Mucosa of descending colon (tissue), 3 donors: ENCODE data around the gene EIF4EBP2. TPM values are rescaled to one million over a fixed set of nuclear protein-coding genes. Genes with fewer than 3 reads are reported as not detected.

Source experiments
- ATAC-seq: fragments of 200-7000 bp; cut with Tn5 transposase; one replicate; pipeline ENCODE4 v1.9.1; 2020; ENCODE audit warnings: mild to moderate bottlenecking, moderate library complexity
- DNase-seq, 3 donors: peaks; one replicate each; pipeline ENCODE4 v3.0.0-alpha.2; 2020
- H3K36me3 ChIP-seq: fragments of 200-600 bp; one replicate; pipeline ENCODE4 v1.8.0; 2021; ENCODE audit warnings: low read depth, mild to moderate bottlenecking
- H3K4me1 ChIP-seq: fragments of 200-600 bp; one replicate; pipeline ENCODE4 v1.8.0; 2021; ENCODE audit warnings: low read depth, mild to moderate bottlenecking
- H3K4me3 ChIP-seq: fragments of 200-600 bp; one replicate; pipeline ENCODE4 v1.8.0; 2021; ENCODE audit warnings: mild to moderate bottlenecking
- H3K9me3 ChIP-seq: fragments of 200-600 bp; one replicate; pipeline ENCODE4 v1.8.0; 2021; ENCODE audit warnings: mild to moderate bottlenecking
- CTCF ChIP-seq: fragments of 200-600 bp; IDR thresholded peaks from one replicate; pipeline ENCODE4 v1.8.0; 2022; ENCODE audit warnings: antibody characterized with exemption, mild to moderate bottlenecking
- intact Hi-C, 2 donors: fragments of 100-400 bp; cut with DNase I in 1 of 2; cut with micrococcal nuclease in 1 of 2; formaldehyde crosslinking; loops; one replicate each; pipeline versions ENCODE4 v1.11.0 to v1.11.1; 2022; cut with DNase I, micrococcal nuclease
- total RNA-seq, 3 donors: library from RNA; stranded (reverse); fragmentation: NEBNext Ultra II Directional in 2 of 3; extraction: Animal tissue kit (Norgen Biotek cat#: 25700) in 2 of 3; gene quantifications; one replicate each; pipeline versions ENCODE4 v1.2.1 to v1.2.4, GENCODE V29; 2021 to 2023
- donor health status: DM: no; HTN: no; CAD: no; lungs with moderate emphysema.
- donor health status: DM: no; HTN: no; CAD: no.
- donor health status: DM: no; HTN: yes; CAD: no.

EIF4EBP2 gene
- total RNA-seq, 3 donors from 2014 or later: 88.1 to 131 (median 105) TPM

- DNase-seq (no peak), ATAC-seq (no peak)
- Histone ChIP-seq H3K4me1 (no peaks in the 10 kb centered on the region), H3K36me3 (no peaks in the 10 kb centered on the region), H3K9me3 (no peaks in the 10 kb centered on the region), H3K4me3 (no peak overlapping the region)
- TF ChIP-seq CTCF: no peak
- intact Hi-C loops: loop anchor here in 1 of 2 donors (10.0 kb wide), 1 partner anchor 69 kb away; no protein-coding TSS in a partner anchor
Observed at GRCh38 chr10:70465832-70466231, 61.9 kb downstream of the EIF4EBP2 start.

- Histone ChIP-seq H3K36me3 (no peaks in the 10 kb centered on the region), H3K9me3 (no peaks in the 10 kb centered on the region), H3K4me1 (no peaks in the 10 kb centered on the region), H3K4me3 (no peak overlapping the region)
- intact Hi-C loops: loop anchor here in 1 of 2 donors (10.0 kb wide), 1 partner anchor 68 kb away; no protein-coding TSS in a partner anchor
- TF ChIP-seq CTCF: no peak
- DNase-seq (no peak), ATAC-seq (no peak)
Observed at GRCh38 chr10:70466951-70467350, 63.0 kb downstream of the EIF4EBP2 start.

GRCh38 chr10:70472799-70473454 lies 69.0 kb downstream of the EIF4EBP2 start:
- ATAC-seq (no peak), DNase-seq (no peak)
- Histone ChIP-seq H3K4me3 (no peak overlapping the region), H3K36me3 (no peaks in the 10 kb centered on the region), H3K9me3 (no peaks in the 10 kb centered on the region), H3K4me1 (peaks cover 2% of the 10 kb centered on the region)
- intact Hi-C loops: no loop called here
- TF ChIP-seq CTCF: no peak

- no peak for TF ChIP-seq CTCF
- intact Hi-C loops: no loop called here
- H3K4me3 ChIP-seq: no peak overlapping the region
- peaks cover 16% of the 10 kb centered on the region for H3K4me1 ChIP-seq
- no peaks in the 10 kb centered on the region for H3K9me3 ChIP-seq
- H3K36me3 ChIP-seq: no peaks in the 10 kb centered on the region
- ATAC-seq (no peak), DNase-seq (no peak)
Observed at GRCh38 chr10:70474780-70475179, 70.8 kb downstream of the EIF4EBP2 start.

- ATAC-seq: no peak
- Histone ChIP-seq H3K4me3 (no peak overlapping the region), H3K9me3 (no peaks in the 10 kb centered on the region), H3K36me3 (no peaks in the 10 kb centered on the region), H3K4me1 (peaks cover 20% of the 10 kb centered on the region)
- DNase-seq: no peak
- intact Hi-C loops: no loop called here
- no peak for TF ChIP-seq CTCF
Observed at GRCh38 chr10:70475661-70476060, 71.7 kb downstream of the EIF4EBP2 start.
